Fibroblast of villous mesenchyme (primary cell): Measurements from ENCODE around the gene ONECUT3. TPM values are rescaled to one million over a fixed set of nuclear protein-coding genes. Genes with fewer than 3 reads are reported as not detected.

Experiments used
- DNase-seq: peaks from one replicate; pipeline ENCODE4 v3.0.0-alpha.2; 2010; ENCODE audit warnings: low read depth
- H3K4me3 ChIP-seq: 2 replicates; pipeline ENCODE4 v1.5.1; 2011; ENCODE audit warnings: low read depth, mild to moderate bottlenecking, low read length
- CTCF ChIP-seq: IDR thresholded peaks from 2 replicates; pipeline ENCODE4 v1.5.1; 2012; ENCODE audit warnings: low read depth, mild to moderate bottlenecking, low read length; ENCODE audit not compliant: insufficient read depth
- total RNA-seq: library from RNA; depleted of rRNA; stranded (reverse); fragments of >200 nt; gene quantifications from 2 replicates; pipeline ENCODE4 v1.2.3, GENCODE V29; 2012

The ONECUT3 gene
- total RNA-seq, 1 donor = not detected

- DNase-seq = no peak
- H3K4me3 ChIP-seq = no peak overlapping the region
- no peak for TF ChIP-seq CTCF
Observed at GRCh38 chr19:1817553-1818179, 64.4 kb downstream of the ONECUT3 start.

- no peak for DNase-seq
- TF ChIP-seq CTCF = no peak
- H3K4me3 ChIP-seq = no peak overlapping the region
Observed at GRCh38 chr19:1818549-1819195, 65.4 kb downstream of the ONECUT3 start.

- DNase-seq = no peak
- H3K4me3 ChIP-seq = no peak overlapping the region
- TF ChIP-seq CTCF = no peak
Observed at GRCh38 chr19:1819341-1820255, 66.3 kb downstream of the ONECUT3 start.

GRCh38 chr19:1822210-1822609, 68.9 kb downstream of the ONECUT3 start:
- no peak for TF ChIP-seq CTCF
- DNase-seq = no peak
- H3K4me3 ChIP-seq = no peak overlapping the region

- no peak overlapping the region for H3K4me3 ChIP-seq
- no peak for DNase-seq
- TF ChIP-seq CTCF = no peak
Observed at GRCh38 chr19:1823020-1823419, 69.7 kb downstream of the ONECUT3 start.

GRCh38 chr19:1823539-1824251, 70.4 kb downstream of the ONECUT3 start:
- no peak for TF ChIP-seq CTCF
- no peak overlapping the region for H3K4me3 ChIP-seq
- no peak for DNase-seq
